ENCODE measurements around the gene PAQR9.

The PAQR9 gene

GRCh38 chr3:142982038-142982773 lies 18.7 kb upstream of the PAQR9 start:
- DNase-seq (ENCODE audit: low read depth) = no peak

- no peak for DNase-seq (ENCODE audit: low read depth)
Measured at GRCh38 chr3:142981108-142981507, 17.6 kb upstream of the PAQR9 start.

- no peak for DNase-seq (ENCODE audit: low read depth)
Measured at GRCh38 chr3:142977399-142977728, 13.9 kb upstream of the PAQR9 start.

GRCh38 chr3:142976621-142977398 lies 13.3 kb upstream of the PAQR9 start:
- peak; percentile 96 for DNase-seq (ENCODE audit: low read depth)

- DNase-seq (ENCODE audit: low read depth) = no peak
Measured at GRCh38 chr3:142975316-142975995, 12.0 kb upstream of the PAQR9 start.

- no peak for DNase-seq (ENCODE audit: low read depth)
Measured at GRCh38 chr3:142973217-142974009, 9.9 kb upstream of the PAQR9 start.

- no peak for DNase-seq (ENCODE audit: low read depth)
Measured at GRCh38 chr3:142972092-142972753, 8.7 kb upstream of the PAQR9 start.

- DNase-seq (ENCODE audit: low read depth) = no peak
Measured at GRCh38 chr3:142971431-142971830, 8.0 kb upstream of the PAQR9 start.

GRCh38 chr3:142968319-142969025 lies 5.0 kb upstream of the PAQR9 start:
- DNase-seq (ENCODE audit: low read depth) = no peak

GRCh38 chr3:142966808-142967207 lies 3.3 kb upstream of the PAQR9 start:
- no peak for DNase-seq (ENCODE audit: low read depth)

GRCh38 chr3:142965581-142965980 lies 2.1 kb upstream of the PAQR9 start:
- DNase-seq (ENCODE audit: low read depth) = no peak

- no peak for DNase-seq (ENCODE audit: low read depth)
Measured at GRCh38 chr3:142963234-142963515, 299 bp downstream of the PAQR9 start.

GRCh38 chr3:142962520-142963233 lies 797 bp downstream of the PAQR9 start:
- no peak for DNase-seq (ENCODE audit: low read depth)

- no peak for DNase-seq (ENCODE audit: low read depth)
Measured at GRCh38 chr3:142962175-142962519, 1.3 kb downstream of the PAQR9 start.

- DNase-seq (ENCODE audit: low read depth) = no peak
Measured at GRCh38 chr3:142961539-142961938, 1.9 kb downstream of the PAQR9 start.

GRCh38 chr3:142960322-142960850 lies 3.1 kb downstream of the PAQR9 start:
- DNase-seq (ENCODE audit: low read depth) = no peak

GRCh38 chr3:142958707-142959106 lies 4.8 kb downstream of the PAQR9 start:
- DNase-seq (ENCODE audit: low read depth) = peak; percentile 55

GRCh38 chr3:142953443-142953842 lies 10.0 kb downstream of the PAQR9 start:
- no peak for DNase-seq (ENCODE audit: low read depth)

- no peak for DNase-seq (ENCODE audit: low read depth)
Measured at GRCh38 chr3:142952272-142953193, 10.9 kb downstream of the PAQR9 start.
